K562 (cell line): ENCODE data around the gene KIF26B. TPM values are rescaled to one million over a fixed set of nuclear protein-coding genes. Genes with fewer than 3 reads are reported as not detected.

Experiments
- CEBPG ChIP-seq, 3 experiments: fragments of 200-800 bp in 1 of 3; sonication (Bioruptor generic) in 1 of 3; sonication (generic) in 1 of 3; formaldehyde crosslinking in 1 of 3; IDR thresholded peaks in 2 of 3; conservative IDR thresholded peaks in 1 of 3; 2 replicates each; pipeline versions ENCODE4 v1.6.1 to v1.8.0; 2016 to 2022; ENCODE audit warnings: missing compliant biosample characterization in 2 of 3, missing genetic modification characterization in 2 of 3, mild to moderate bottlenecking in 1 of 3, missing genetic modification reagents in 1 of 3
- ERF ChIP-seq: fragments of 450-650 bp; formaldehyde crosslinking; IDR thresholded peaks from 2 replicates; pipeline ENCODE4 v1.4.0; 2020; ENCODE audit warnings: mild to moderate bottlenecking, mixed read lengths
- ETV6 ChIP-seq, 3 experiments: fragments of 150-350 bp in 1 of 3; sonication (generic) in 1 of 3; formaldehyde crosslinking in 1 of 3; IDR thresholded peaks; 2 replicates each; pipeline versions ENCODE4 v1.6.1 to v1.8.0; 2014 to 2022; ENCODE audit warnings: borderline replicate concordance in 2 of 3, low read depth in 2 of 3, antibody characterized with exemption in 1 of 3, low read length in 1 of 3, mild to moderate bottlenecking in 1 of 3, missing genetic modification reagents in 1 of 3
- EWSR1 ChIP-seq: fragments of 450-650 bp; IDR thresholded peaks from 2 replicates; pipeline ENCODE4 v1.6.1; 2018; ENCODE audit warnings: borderline replicate concordance, mild to moderate bottlenecking, low read depth, moderate library complexity; ENCODE audit not compliant: partially characterized antibody
- MED1 ChIP-seq: sonication (generic); formaldehyde crosslinking; IDR thresholded peaks from 2 replicates; pipeline ENCODE4 v1.8.1; 2023; ENCODE audit warnings: missing genetic modification reagents, borderline replicate concordance
- RBBP5 ChIP-seq: fragments of 200-600 bp; sonication (generic); IDR thresholded peaks from 2 replicates; pipeline ENCODE4 v1.6.1; 2012; ENCODE audit warnings: borderline replicate concordance, mild to moderate bottlenecking, low read length, control low read depth, inconsistent platforms; ENCODE audit not compliant: insufficient read depth, poor library complexity, severe bottlenecking
- SP2 ChIP-seq: IDR thresholded peaks from 2 replicates; pipeline ENCODE4 v1.6.1; 2011; ENCODE audit warnings: mild to moderate bottlenecking, low read depth, low read length, moderate library complexity; ENCODE audit not compliant: poor library complexity, severe bottlenecking; ENCODE audit errors: extremely low read depth
- ZBTB43 ChIP-seq: sonication (generic); formaldehyde crosslinking; IDR thresholded peaks from 2 replicates; pipeline ENCODE4 v1.8.0; 2023; ENCODE audit warnings: mild to moderate bottlenecking, missing genetic modification reagents
- ZFP36 ChIP-seq: fragments of 150-350 bp; IDR thresholded peaks from 2 replicates; pipeline ENCODE4 v1.6.1; 2018; ENCODE audit warnings: low read length, low read depth; ENCODE audit not compliant: partially characterized antibody
- ZNF436 ChIP-seq: fragments of 250-450, 450-650 bp; sonication (Bioruptor Pico); formaldehyde crosslinking; IDR thresholded peaks from 2 replicates; pipeline ENCODE4 v1.7.0; 2020; ENCODE audit warnings: mild to moderate bottlenecking
- polyA plus RNA-seq, 8 experiments: library from polyadenylated mRNA; depleted of rRNA in 4 of 8; stranded (reverse) in 5 of 8; unstranded in 3 of 8; fragments of >200 nt; fragmentation: Nextera tagmentation in 2 of 8; fragmentation: Illumina TruSeq in 1 of 8; extraction: Ambion mirVana in 2 of 8; extraction: Trizol in 1 of 8; gene quantifications; 2 replicates each; pipeline versions ENCODE4 v1.2.1 to v1.2.3, GENCODE V29; 2011 to 2014; ENCODE audit warnings: inconsistent platforms in 1 of 8, missing spikeins in 1 of 8
- total RNA-seq, 7 experiments: library from RNA; depleted of rRNA in 6 of 7; stranded (reverse); fragments of >200 nt in 6 of 7; fragmentation: Illumina TruSeq in 2 of 7; extraction: Trizol in 2 of 7; gene quantifications; 2 replicates each; pipeline versions ENCODE4 v1.2.1 to v1.2.3, GENCODE V29; 2011 to 2021; ENCODE audit warnings: low replicate concordance in 1 of 7
- TF ChIP-seq, protein P1 (sequence below): fragments of 450-650 bp; IDR thresholded peaks from 2 replicates; pipeline ENCODE4 v1.6.1; 2016; ENCODE audit warnings: mild to moderate bottlenecking, moderate library complexity

The KIF26B gene
- total and polyA plus RNA-seq, 9 of the 15 experiments (the other 6 are each of a cell fraction or from before 2014, with no cell fraction given): 0.02 to 0.08 (median 0.03) TPM; not detected in 6

DNA sequence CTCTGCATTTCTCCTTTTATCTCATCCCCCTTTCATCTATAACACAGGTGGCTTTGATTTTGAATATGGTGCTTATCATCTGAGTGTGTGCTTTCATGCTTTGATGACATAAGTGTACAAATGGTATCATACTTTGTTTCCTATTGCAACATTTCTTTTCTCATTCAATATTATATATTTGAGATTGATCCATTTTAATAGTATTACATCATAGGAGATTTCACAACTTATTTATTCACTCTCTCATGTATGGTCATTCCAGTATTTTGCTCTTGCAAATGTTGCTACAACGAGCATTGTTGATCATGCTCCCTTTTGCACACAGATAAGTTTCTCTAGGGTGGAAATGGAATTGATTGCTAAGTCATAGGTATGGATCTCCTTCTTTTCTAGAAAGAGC is 302.8 kb downstream of the KIF26B start (continued):
- TF ChIP-seq ZBTB43 (CRISPR knock-in tag) (no peak), ETV6 (IDR thresholded peaks at IDR 0.05; ENCODE audit: borderline replicate concordance in 1 of 2, low read depth in 2 of 2, low read length in 1 of 2) (no peak), ETV6 (CRISPR knock-in tag; IDR thresholded peaks at IDR 0.05; ENCODE audit: borderline replicate concordance) (no peak), ZFP36 (no peak), EWSR1 (no peak), SP2 (no peak), RBBP5 (no peak), ERF (no peak), MED1 (CRISPR knock-in tag) (no peak), CEBPG (CRISPR knock-in tag; IDR thresholded peaks at IDR 0.05) (no peak), CEBPG (tag; conservative IDR thresholded peaks at IDR 0.05 in 1 of 2, IDR thresholded peaks at IDR 0.05 in 1 of 2) (peak; percentile 58 to 83; a peak in 3 of 4 replicates), ZNF436 (CRISPR knock-in tag) (no peak)
- TF ChIP-seq, protein P1, sequence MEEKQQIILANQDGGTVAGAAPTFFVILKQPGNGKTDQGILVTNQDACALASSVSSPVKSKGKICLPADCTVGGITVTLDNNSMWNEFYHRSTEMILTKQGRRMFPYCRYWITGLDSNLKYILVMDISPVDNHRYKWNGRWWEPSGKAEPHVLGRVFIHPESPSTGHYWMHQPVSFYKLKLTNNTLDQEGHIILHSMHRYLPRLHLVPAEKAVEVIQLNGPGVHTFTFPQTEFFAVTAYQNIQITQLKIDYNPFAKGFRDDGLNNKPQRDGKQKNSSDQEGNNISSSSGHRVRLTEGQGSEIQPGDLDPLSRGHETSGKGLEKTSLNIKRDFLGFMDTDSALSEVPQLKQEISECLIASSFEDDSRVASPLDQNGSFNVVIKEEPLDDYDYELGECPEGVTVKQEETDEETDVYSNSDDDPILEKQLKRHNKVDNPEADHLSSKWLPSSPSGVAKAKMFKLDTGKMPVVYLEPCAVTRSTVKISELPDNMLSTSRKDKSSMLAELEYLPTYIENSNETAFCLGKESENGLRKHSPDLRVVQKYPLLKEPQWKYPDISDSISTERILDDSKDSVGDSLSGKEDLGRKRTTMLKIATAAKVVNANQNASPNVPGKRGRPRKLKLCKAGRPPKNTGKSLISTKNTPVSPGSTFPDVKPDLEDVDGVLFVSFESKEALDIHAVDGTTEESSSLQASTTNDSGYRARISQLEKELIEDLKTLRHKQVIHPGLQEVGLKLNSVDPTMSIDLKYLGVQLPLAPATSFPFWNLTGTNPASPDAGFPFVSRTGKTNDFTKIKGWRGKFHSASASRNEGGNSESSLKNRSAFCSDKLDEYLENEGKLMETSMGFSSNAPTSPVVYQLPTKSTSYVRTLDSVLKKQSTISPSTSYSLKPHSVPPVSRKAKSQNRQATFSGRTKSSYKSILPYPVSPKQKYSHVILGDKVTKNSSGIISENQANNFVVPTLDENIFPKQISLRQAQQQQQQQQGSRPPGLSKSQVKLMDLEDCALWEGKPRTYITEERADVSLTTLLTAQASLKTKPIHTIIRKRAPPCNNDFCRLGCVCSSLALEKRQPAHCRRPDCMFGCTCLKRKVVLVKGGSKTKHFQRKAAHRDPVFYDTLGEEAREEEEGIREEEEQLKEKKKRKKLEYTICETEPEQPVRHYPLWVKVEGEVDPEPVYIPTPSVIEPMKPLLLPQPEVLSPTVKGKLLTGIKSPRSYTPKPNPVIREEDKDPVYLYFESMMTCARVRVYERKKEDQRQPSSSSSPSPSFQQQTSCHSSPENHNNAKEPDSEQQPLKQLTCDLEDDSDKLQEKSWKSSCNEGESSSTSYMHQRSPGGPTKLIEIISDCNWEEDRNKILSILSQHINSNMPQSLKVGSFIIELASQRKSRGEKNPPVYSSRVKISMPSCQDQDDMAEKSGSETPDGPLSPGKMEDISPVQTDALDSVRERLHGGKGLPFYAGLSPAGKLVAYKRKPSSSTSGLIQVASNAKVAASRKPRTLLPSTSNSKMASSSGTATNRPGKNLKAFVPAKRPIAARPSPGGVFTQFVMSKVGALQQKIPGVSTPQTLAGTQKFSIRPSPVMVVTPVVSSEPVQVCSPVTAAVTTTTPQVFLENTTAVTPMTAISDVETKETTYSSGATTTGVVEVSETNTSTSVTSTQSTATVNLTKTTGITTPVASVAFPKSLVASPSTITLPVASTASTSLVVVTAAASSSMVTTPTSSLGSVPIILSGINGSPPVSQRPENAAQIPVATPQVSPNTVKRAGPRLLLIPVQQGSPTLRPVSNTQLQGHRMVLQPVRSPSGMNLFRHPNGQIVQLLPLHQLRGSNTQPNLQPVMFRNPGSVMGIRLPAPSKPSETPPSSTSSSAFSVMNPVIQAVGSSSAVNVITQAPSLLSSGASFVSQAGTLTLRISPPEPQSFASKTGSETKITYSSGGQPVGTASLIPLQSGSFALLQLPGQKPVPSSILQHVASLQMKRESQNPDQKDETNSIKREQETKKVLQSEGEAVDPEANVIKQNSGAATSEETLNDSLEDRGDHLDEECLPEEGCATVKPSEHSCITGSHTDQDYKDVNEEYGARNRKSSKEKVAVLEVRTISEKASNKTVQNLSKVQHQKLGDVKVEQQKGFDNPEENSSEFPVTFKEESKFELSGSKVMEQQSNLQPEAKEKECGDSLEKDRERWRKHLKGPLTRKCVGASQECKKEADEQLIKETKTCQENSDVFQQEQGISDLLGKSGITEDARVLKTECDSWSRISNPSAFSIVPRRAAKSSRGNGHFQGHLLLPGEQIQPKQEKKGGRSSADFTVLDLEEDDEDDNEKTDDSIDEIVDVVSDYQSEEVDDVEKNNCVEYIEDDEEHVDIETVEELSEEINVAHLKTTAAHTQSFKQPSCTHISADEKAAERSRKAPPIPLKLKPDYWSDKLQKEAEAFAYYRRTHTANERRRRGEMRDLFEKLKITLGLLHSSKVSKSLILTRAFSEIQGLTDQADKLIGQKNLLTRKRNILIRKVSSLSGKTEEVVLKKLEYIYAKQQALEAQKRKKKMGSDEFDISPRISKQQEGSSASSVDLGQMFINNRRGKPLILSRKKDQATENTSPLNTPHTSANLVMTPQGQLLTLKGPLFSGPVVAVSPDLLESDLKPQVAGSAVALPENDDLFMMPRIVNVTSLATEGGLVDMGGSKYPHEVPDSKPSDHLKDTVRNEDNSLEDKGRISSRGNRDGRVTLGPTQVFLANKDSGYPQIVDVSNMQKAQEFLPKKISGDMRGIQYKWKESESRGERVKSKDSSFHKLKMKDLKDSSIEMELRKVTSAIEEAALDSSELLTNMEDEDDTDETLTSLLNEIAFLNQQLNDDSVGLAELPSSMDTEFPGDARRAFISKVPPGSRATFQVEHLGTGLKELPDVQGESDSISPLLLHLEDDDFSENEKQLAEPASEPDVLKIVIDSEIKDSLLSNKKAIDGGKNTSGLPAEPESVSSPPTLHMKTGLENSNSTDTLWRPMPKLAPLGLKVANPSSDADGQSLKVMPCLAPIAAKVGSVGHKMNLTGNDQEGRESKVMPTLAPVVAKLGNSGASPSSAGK: no peak
